ENCODE results near the gene OBI1.

OBI1 gene

GRCh38 chr13:78601124-78601873 lies 57.7 kb downstream of the OBI1 start:
- TF ChIP-seq CTCF (IDR thresholded peaks at IDR 0.05; ENCODE audit: control insufficient read depth, insufficient read depth, low read depth, low read length, missing control alignments) = no peak
- no peak overlapping the region for H3K4me3 ChIP-seq (ENCODE audit: control insufficient read depth, low read depth, low read length)
- no peak for DNase-seq (ENCODE audit: low read depth)

GRCh38 chr13:78600280-78600883 lies 58.6 kb downstream of the OBI1 start:
- H3K4me3 ChIP-seq (ENCODE audit: control insufficient read depth, low read depth, low read length) = no peak overlapping the region
- DNase-seq (ENCODE audit: low read depth) = no peak
- no peak for TF ChIP-seq CTCF (IDR thresholded peaks at IDR 0.05; ENCODE audit: control insufficient read depth, insufficient read depth, low read depth, low read length, missing control alignments)

- no peak for TF ChIP-seq CTCF (IDR thresholded peaks at IDR 0.05; ENCODE audit: control insufficient read depth, insufficient read depth, low read depth, low read length, missing control alignments)
- no peak overlapping the region for H3K4me3 ChIP-seq (ENCODE audit: control insufficient read depth, low read depth, low read length)
These were observed 59.2 kb downstream of the OBI1 start for GRCh38 chr13:78599645-78600279.

GRCh38 chr13:78598966-78599644 lies 59.9 kb downstream of the OBI1 start:
- no peak overlapping the region for H3K4me3 ChIP-seq (ENCODE audit: control insufficient read depth, low read depth, low read length)
- no peak for DNase-seq (ENCODE audit: low read depth)
- no peak for TF ChIP-seq CTCF (IDR thresholded peaks at IDR 0.05; ENCODE audit: control insufficient read depth, insufficient read depth, low read depth, low read length, missing control alignments)

More at GRCh38 chr13:78599645-78600279, 59.2 kb downstream of the OBI1 start:
- no peak for DNase-seq (ENCODE audit: low read depth)

- no peak for TF ChIP-seq CTCF (IDR thresholded peaks at IDR 0.05; ENCODE audit: control insufficient read depth, insufficient read depth, low read depth, low read length, missing control alignments)
- DNase-seq (ENCODE audit: low read depth) = no peak
- no peak overlapping the region for H3K4me3 ChIP-seq (ENCODE audit: control insufficient read depth, low read depth, low read length)
These were observed 60.7 kb downstream of the OBI1 start for GRCh38 chr13:78598116-78598781.

GRCh38 chr13:78597602-78597932 lies 61.4 kb downstream of the OBI1 start:
- no peak for DNase-seq (ENCODE audit: low read depth)

More at GRCh38 chr13:78597602-78597932, 61.4 kb downstream of the OBI1 start:
- TF ChIP-seq CTCF (IDR thresholded peaks at IDR 0.05; ENCODE audit: control insufficient read depth, insufficient read depth, low read depth, low read length, missing control alignments) = no peak
- H3K4me3 ChIP-seq (ENCODE audit: control insufficient read depth, low read depth, low read length) = no peak overlapping the region
